ENCODE data around the gene POLR3G.

DNA sequence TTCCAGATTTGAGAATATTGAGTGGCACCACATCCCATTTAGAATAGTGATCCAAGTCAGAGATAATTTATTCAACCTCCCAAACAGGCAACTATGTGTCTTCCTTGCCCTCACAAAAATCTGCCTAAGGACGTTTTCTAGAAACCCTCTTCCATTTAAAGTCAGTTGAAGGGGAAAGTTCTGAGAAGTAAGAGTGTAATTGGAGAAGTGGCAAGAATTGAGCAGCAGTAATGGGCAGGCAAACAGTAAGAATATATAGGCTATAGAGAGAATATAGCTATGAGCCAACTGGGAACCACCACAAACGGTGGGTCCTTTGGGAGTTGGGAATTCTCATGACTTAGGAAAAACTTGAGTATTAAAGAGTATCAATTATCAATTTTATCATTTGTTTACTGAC, 34.0 kb upstream of the POLR3G start:
- TF ChIP-seq CTCF (conservative IDR thresholded peaks at IDR 0.05), result no peak
- no peak for TF ChIP-seq EZH2 (IDR thresholded peaks at IDR 0.05; ENCODE audit: low read depth)

Measured in PC-9 (cell line).